Bronchial epithelial cell (primary cell): Measurements from ENCODE around the gene FXYD1. TPM values are rescaled to one million over a fixed set of nuclear protein-coding genes. Genes with fewer than 3 reads are reported as not detected.

Source experiments
- DNase-seq: peaks from one replicate; pipeline ENCODE4 v3.0.0-alpha.2; 2010; ENCODE audit warnings: low read depth
- FAIRE-seq: peaks from 2 replicates; lab custom pipeline; 2011; peaks lifted over from hg19 to GRCh38; lab: Jason Lieb, UNC
- H3K27me3 ChIP-seq: 2 replicates; pipeline ENCODE4 v1.5.1; 2011; ENCODE audit warnings: low read length; ENCODE audit not compliant: control insufficient read depth, insufficient read depth
- H3K36me3 ChIP-seq: 2 replicates; pipeline ENCODE4 v1.5.1; 2011; ENCODE audit warnings: low read length; ENCODE audit not compliant: control insufficient read depth, insufficient read depth
- H3K4me3 ChIP-seq: 2 replicates; pipeline ENCODE4 v1.5.1; 2011; ENCODE audit warnings: mild to moderate bottlenecking, low read depth, low read length, control low read depth
- CTCF ChIP-seq: IDR thresholded peaks from 2 replicates; pipeline ENCODE4 v1.5.1; 2011; ENCODE audit warnings: mild to moderate bottlenecking, moderate library complexity, low read length, control low read depth, inconsistent platforms; ENCODE audit not compliant: insufficient read depth, severe bottlenecking
- total RNA-seq: library from RNA; depleted of rRNA; stranded (reverse); fragments of >200 nt; gene quantifications from 2 replicates; pipeline ENCODE4 v1.2.1, GENCODE V29; 2014

The FXYD1 gene
- total RNA-seq, 1 donor from 2014 or later = not detected

- no peaks in the 10 kb centered on the region for H3K36me3 ChIP-seq
- peak; percentile 76 for TF ChIP-seq CTCF
- no peak for FAIRE-seq
- peaks cover 17% of the 10 kb centered on the region for H3K27me3 ChIP-seq
- no peak overlapping the region for H3K4me3 ChIP-seq
- peak; percentile 81 for DNase-seq
Measured at GRCh38 chr19:35140962-35141836, 2.6 kb downstream of the FXYD1 start.

GRCh38 chr19:35141837-35142605, 3.4 kb downstream of the FXYD1 start:
- no peaks in the 10 kb centered on the region for H3K36me3 ChIP-seq
- no peak for TF ChIP-seq CTCF
- H3K27me3 ChIP-seq = peaks cover 17% of the 10 kb centered on the region
- FAIRE-seq (no peak), DNase-seq (no peak)
- no peak overlapping the region for H3K4me3 ChIP-seq

GRCh38 chr19:35142606-35143230, 4.1 kb downstream of the FXYD1 start:
- DNase-seq (no peak), FAIRE-seq (no peak)
- H3K36me3 ChIP-seq = no peaks in the 10 kb centered on the region
- H3K4me3 ChIP-seq = no peak overlapping the region
- peak; percentile 57 for TF ChIP-seq CTCF
- peaks cover 17% of the 10 kb centered on the region for H3K27me3 ChIP-seq

- no peak for FAIRE-seq
Measured at GRCh38 chr19:35143231-35143715, 4.6 kb downstream of the FXYD1 start, which contains the start of gene FXYD7. Gene FXYD7, plus strand, starts transcription at chr19:35143255. Its CDS starts 79 bp downstream, at chr19:35143334.

More at GRCh38 chr19:35143231-35143715, 4.6 kb downstream of the FXYD1 start, which contains the start of gene FXYD7:
- no peaks in the 10 kb centered on the region for H3K36me3 ChIP-seq
- no peak within 1 kb of the TSS for H3K4me3 ChIP-seq
- H3K27me3 ChIP-seq = peaks cover 17% of the 10 kb centered on the region
- DNase-seq = no peak
- TF ChIP-seq CTCF = no peak
